Kidney (tissue), 14 donors: ENCODE measurements around the gene ARV1. TPM values are rescaled to one million over a fixed set of nuclear protein-coding genes. Genes with fewer than 3 reads are reported as not detected.

ENCODE experiments used
- DNase-seq, 5 donors: peaks; one replicate each; pipeline ENCODE4 v3.0.0-alpha.2; 2013 to 2020
- FAIRE-seq: peaks from 2 replicates; lab custom pipeline; 2012; peaks lifted over from hg19 to GRCh38; lab: Jason Lieb, UNC
- H3K27ac ChIP-seq, 2 donors: one replicate each; pipeline ENCODE4 v1.7.0; 2013; ENCODE audit warnings: low read depth in 2 of 2, low read length in 2 of 2, inconsistent platforms in 1 of 2
- H3K27me3 ChIP-seq: one replicate; pipeline ENCODE4 v1.7.1; 2013; ENCODE audit warnings: low read length, inconsistent platforms; ENCODE audit not compliant: control insufficient read depth, insufficient read depth
- H3K36me3 ChIP-seq, 3 donors: one replicate each; pipeline versions ENCODE4 v1.7.0 to v1.7.1; 2013; ENCODE audit warnings: low read length in 3 of 3, control low read depth in 1 of 3, inconsistent platforms in 1 of 3; ENCODE audit not compliant: insufficient read depth in 3 of 3, control insufficient read depth in 2 of 3
- H3K4me1 ChIP-seq, 3 donors: one replicate each; pipeline versions ENCODE4 v1.7.0 to v1.7.1; 2013; ENCODE audit warnings: low read length in 3 of 3, inconsistent platforms in 1 of 3, low read depth in 1 of 3; ENCODE audit not compliant: control insufficient read depth in 2 of 3, insufficient read depth in 2 of 3
- H3K4me3 ChIP-seq, 3 donors: one replicate each; pipeline versions ENCODE4 v1.7.0 to v1.8.1; 2013; ENCODE audit warnings: low read length in 3 of 3, control low read depth in 1 of 3, inconsistent platforms in 1 of 3
- H3K9ac ChIP-seq, 3 donors: one replicate each; pipeline versions ENCODE4 v1.7.0 to v1.7.1; 2013; ENCODE audit warnings: low read length in 3 of 3, control low read depth in 1 of 3, inconsistent platforms in 1 of 3
- H3K9me3 ChIP-seq, 3 donors: one replicate each; pipeline versions ENCODE4 v1.7.0 to v1.7.1; 2013; ENCODE audit warnings: low read length in 3 of 3, control low read depth in 1 of 3, inconsistent platforms in 1 of 3; ENCODE audit not compliant: control insufficient read depth in 2 of 3, insufficient read depth in 1 of 3
- CTCF ChIP-seq: IDR thresholded peaks from 3 replicates; pipeline ENCODE4 v1.5.1; 2012; ENCODE audit warnings: mild to moderate bottlenecking, moderate library complexity, borderline replicate concordance; ENCODE audit not compliant: insufficient read depth; ENCODE audit errors: extremely low read depth
- intact Hi-C: fragments of 100-400 bp; cut with DNase I; formaldehyde crosslinking; loops from one replicate; pipeline ENCODE4 v1.11.1; 2022
- polyA plus RNA-seq: library from polyadenylated mRNA; stranded (reverse); fragments of 350-450 nt; fragmentation: Illumina TruSeq; extraction: RNeasy Lipid Tissue Mini Kit (QIAGEN cat#74804); gene quantifications from one replicate; pipeline ENCODE4 v1.2.3, GENCODE V29; 2014; ENCODE audit warnings: low read depth, low replicate concordance; ENCODE audit not compliant: insufficient read depth
- total RNA-seq: library from RNA; stranded (reverse); fragmentation: NEBNext Ultra II Directional; extraction: Animal tissue kit (Norgen Biotek cat#: 25700); gene quantifications from one replicate; pipeline ENCODE4 v1.2.1, GENCODE V29; 2021
- donor health status: control.
- donor health status: control.
- donor health status: control.
- donor health status: control.
- donor health status: control.
- donor health status: DM: yes; HTN: yes; CAD: no.
- donor health status: Normal renal cell carcinoma (clear cell type).

The ARV1 gene
- total and polyA plus RNA-seq, 2 donors from 2014 or later = 21.1 to 38.5 TPM

GRCh38 chr1:230992100-230992774 is 13.3 kb downstream of the ARV1 start:
- intact Hi-C loops = no loop called here
- FAIRE-seq (no peak), DNase-seq (no peak)
- Histone ChIP-seq H3K9ac (no peak overlapping the region), H3K27ac (no peak overlapping the region), H3K4me1 (no peaks in the 10 kb centered on the region), H3K4me3 (no peak overlapping the region), H3K36me3 (peaks cover 2 to 17% (median 9%) of the 10 kb centered on the region in 3 donors), H3K9me3 (no peaks in the 10 kb centered on the region), H3K27me3 (no peaks in the 10 kb centered on the region)
- no peak for TF ChIP-seq CTCF

DNA sequence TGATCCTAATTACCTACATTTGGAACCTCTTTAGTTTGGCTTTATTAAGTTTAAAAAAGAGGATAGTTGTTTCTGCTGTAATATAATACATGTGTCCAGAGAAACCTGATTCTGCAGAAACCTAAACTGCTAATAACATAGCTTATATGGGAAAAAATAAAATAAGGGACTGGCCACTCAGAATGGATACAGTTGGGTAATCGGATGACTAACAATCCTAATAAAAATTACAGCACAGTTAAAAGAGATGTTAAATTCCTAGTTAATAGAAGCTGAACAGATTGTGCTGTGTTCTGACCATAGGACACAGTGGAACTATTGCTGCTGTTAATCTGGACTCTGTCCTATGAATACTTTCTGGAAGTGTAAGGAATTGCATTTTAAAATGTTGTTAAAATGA is 16.0 kb downstream of the ARV1 start:
- no peak for TF ChIP-seq CTCF
- intact Hi-C loops = no loop called here
- peaks cover 12 to 35% (median 32%) of the 10 kb centered on the region in 3 donors for H3K36me3 ChIP-seq
- H3K4me1 ChIP-seq = no peaks in the 10 kb centered on the region
- FAIRE-seq (no peak), DNase-seq (no peak)
- H3K27ac ChIP-seq = no peak overlapping the region
- H3K27me3 ChIP-seq = no peaks in the 10 kb centered on the region
- no peak overlapping the region for H3K9ac ChIP-seq
- H3K9me3 ChIP-seq = no peaks in the 10 kb centered on the region
- no peak overlapping the region for H3K4me3 ChIP-seq

- H3K36me3 ChIP-seq = peaks cover 16 to 38% (median 29%) of the 10 kb centered on the region in 3 donors
- no peak for FAIRE-seq
- intact Hi-C loops = no loop called here
- no peaks in the 10 kb centered on the region for H3K27me3 ChIP-seq
- H3K4me1 ChIP-seq = no peaks in the 10 kb centered on the region
- no peak for TF ChIP-seq CTCF
- H3K9me3 ChIP-seq = peaks cover 0 to 13% (median 6%) of the 10 kb centered on the region in 3 donors
- H3K4me3 ChIP-seq = no peak overlapping the region
- DNase-seq = no peak
- H3K9ac ChIP-seq = no peak overlapping the region
- no peak overlapping the region for H3K27ac ChIP-seq
Measured at GRCh38 chr1:231000201-231000600, 21.3 kb downstream of the ARV1 start.
